Fibroblast of skin of scalp (primary cell): ENCODE data around the gene BORCS5.
A peak's percentile ranks its signal among the peaks of the same experiment; 100 is the strongest.
"Not testable (repeated sequence)": the region's sequence is repeated elsewhere in the genome, so short reads cannot be mapped to it uniquely, and the experiment has no call there.

Experiments used
- DNase-seq: peaks from one replicate; pipeline ENCODE4 v3.0.0-alpha.2; 2013

BORCS5 gene

GRCh38 chr12:12396694-12397093, 39.8 kb downstream of the BORCS5 start:
- no peak for DNase-seq

GRCh38 chr12:12397184-12397583, 40.3 kb downstream of the BORCS5 start:
- no peak for DNase-seq

- peak; percentile 96 for DNase-seq
Measured at GRCh38 chr12:12398026-12398859, 41.4 kb downstream of the BORCS5 start.

GRCh38 chr12:12399161-12399560, 42.3 kb downstream of the BORCS5 start:
- DNase-seq, result no peak

- DNase-seq, result no peak
Measured at GRCh38 chr12:12399776-12400305, 43.0 kb downstream of the BORCS5 start.

GRCh38 chr12:12400793-12401192, 43.9 kb downstream of the BORCS5 start:
- no peak for DNase-seq

- DNase-seq, result no peak
Measured at GRCh38 chr12:12403264-12404248, 46.7 kb downstream of the BORCS5 start.

- DNase-seq, result no peak
Measured at GRCh38 chr12:12404297-12404696, 47.4 kb downstream of the BORCS5 start.

- DNase-seq, result no peak
Measured at GRCh38 chr12:12405882-12406281, 49.0 kb downstream of the BORCS5 start.

GRCh38 chr12:12406762-12407161, 49.9 kb downstream of the BORCS5 start:
- no peak for DNase-seq

GRCh38 chr12:12408265-12408690, 51.4 kb downstream of the BORCS5 start:
- DNase-seq, result no peak

- DNase-seq, result not testable (repeated sequence)
Measured at GRCh38 chr12:12409337-12409736, 52.5 kb downstream of the BORCS5 start.

GRCh38 chr12:12415886-12416285, 59.0 kb downstream of the BORCS5 start:
- no peak for DNase-seq

GRCh38 chr12:12419165-12419564, 62.3 kb downstream of the BORCS5 start:
- not testable (repeated sequence) for DNase-seq

- no peak for DNase-seq
Measured at GRCh38 chr12:12423367-12423766, 66.5 kb downstream of the BORCS5 start.

GRCh38 chr12:12425001-12425400, 68.1 kb downstream of the BORCS5 start:
- no peak for DNase-seq

GRCh38 chr12:12425616-12426015, 68.7 kb downstream of the BORCS5 start:
- peak; percentile 61 for DNase-seq

- no peak for DNase-seq
Measured at GRCh38 chr12:12427568-12427967, 70.7 kb downstream of the BORCS5 start.

GRCh38 chr12:12428047-12428446, 71.2 kb downstream of the BORCS5 start:
- DNase-seq, result no peak

- peak; percentile 27 for DNase-seq
Measured at GRCh38 chr12:12428961-12429657, 72.2 kb downstream of the BORCS5 start.

GRCh38 chr12:12432364-12432763, 75.5 kb downstream of the BORCS5 start:
- peak; percentile 79 for DNase-seq

- DNase-seq, result no peak
Measured at GRCh38 chr12:12433203-12433731, 76.4 kb downstream of the BORCS5 start.
